Measurements from ENCODE around the gene GRAMD1B.

DNA sequence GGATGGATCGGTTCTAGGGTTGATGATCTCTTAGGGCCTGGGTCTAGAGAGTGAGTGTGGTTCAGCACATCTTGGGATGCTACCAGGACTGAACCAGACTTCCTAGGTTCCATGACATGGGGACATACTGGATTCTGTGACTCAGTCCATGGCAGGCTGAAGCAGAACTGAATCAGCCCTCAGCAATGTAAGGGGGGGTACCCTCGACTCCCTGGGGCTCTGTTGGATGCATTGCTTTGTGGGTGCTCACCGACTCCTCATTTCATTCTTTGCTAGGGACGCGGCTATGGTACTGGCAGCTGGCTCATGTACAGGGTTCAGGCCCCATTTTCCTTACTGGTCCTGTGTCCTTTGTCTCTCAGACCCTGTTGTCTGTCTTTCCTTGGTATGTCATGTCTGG is 733 bp upstream of the GRAMD1B start:
- TF ChIP-seq, protein P1, sequence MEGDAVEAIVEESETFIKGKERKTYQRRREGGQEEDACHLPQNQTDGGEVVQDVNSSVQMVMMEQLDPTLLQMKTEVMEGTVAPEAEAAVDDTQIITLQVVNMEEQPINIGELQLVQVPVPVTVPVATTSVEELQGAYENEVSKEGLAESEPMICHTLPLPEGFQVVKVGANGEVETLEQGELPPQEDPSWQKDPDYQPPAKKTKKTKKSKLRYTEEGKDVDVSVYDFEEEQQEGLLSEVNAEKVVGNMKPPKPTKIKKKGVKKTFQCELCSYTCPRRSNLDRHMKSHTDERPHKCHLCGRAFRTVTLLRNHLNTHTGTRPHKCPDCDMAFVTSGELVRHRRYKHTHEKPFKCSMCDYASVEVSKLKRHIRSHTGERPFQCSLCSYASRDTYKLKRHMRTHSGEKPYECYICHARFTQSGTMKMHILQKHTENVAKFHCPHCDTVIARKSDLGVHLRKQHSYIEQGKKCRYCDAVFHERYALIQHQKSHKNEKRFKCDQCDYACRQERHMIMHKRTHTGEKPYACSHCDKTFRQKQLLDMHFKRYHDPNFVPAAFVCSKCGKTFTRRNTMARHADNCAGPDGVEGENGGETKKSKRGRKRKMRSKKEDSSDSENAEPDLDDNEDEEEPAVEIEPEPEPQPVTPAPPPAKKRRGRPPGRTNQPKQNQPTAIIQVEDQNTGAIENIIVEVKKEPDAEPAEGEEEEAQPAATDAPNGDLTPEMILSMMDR (IDR thresholded peaks at IDR 0.05), result no peak
- no peak for TF ChIP-seq POLR2A (IDR thresholded peaks at IDR 0.05)
- TF ChIP-seq POLR2AphosphoS5 (IDR thresholded peaks at IDR 0.05), result no peak

Measured in suprapubic skin (tissue), 4 donors.